GM19240 (cell line): ENCODE results near the gene GUCY2C.
"Not testable (repeated sequence)": the region's sequence is repeated elsewhere in the genome, so short reads cannot be mapped to it uniquely, and the experiment has no call there.

Source experiments
- DNase-seq: peaks from one replicate; pipeline ENCODE4 v3.0.0; 2011; ENCODE audit warnings: low spot score; ENCODE audit not compliant: insufficient read length

The GUCY2C gene

GRCh38 chr12:14682231-14682630, 14.2 kb downstream of the GUCY2C start:
- DNase-seq = not testable (repeated sequence)

GRCh38 chr12:14681625-14682024, 14.8 kb downstream of the GUCY2C start:
- no peak for DNase-seq

- no peak for DNase-seq
These were observed 15.2 kb downstream of the GUCY2C start for GRCh38 chr12:14681190-14681589.

- no peak for DNase-seq
These were observed 17.8 kb downstream of the GUCY2C start for GRCh38 chr12:14678547-14679150.

GRCh38 chr12:14668591-14668990, 27.8 kb downstream of the GUCY2C start:
- no peak for DNase-seq

- no peak for DNase-seq
These were observed 30.7 kb downstream of the GUCY2C start for GRCh38 chr12:14665354-14666348.

- no peak for DNase-seq
These were observed 31.9 kb downstream of the GUCY2C start for GRCh38 chr12:14664434-14665023.

- DNase-seq = no peak
These were observed 33.4 kb downstream of the GUCY2C start for GRCh38 chr12:14663002-14663401.

GRCh38 chr12:14656846-14657245, 39.6 kb downstream of the GUCY2C start:
- DNase-seq = no peak

GRCh38 chr12:14655284-14655683, 41.1 kb downstream of the GUCY2C start:
- no peak for DNase-seq

- no peak for DNase-seq
These were observed 41.6 kb downstream of the GUCY2C start for GRCh38 chr12:14654842-14655241.

GRCh38 chr12:14654416-14654815, 42.0 kb downstream of the GUCY2C start:
- no peak for DNase-seq

- no peak for DNase-seq
These were observed 43.9 kb downstream of the GUCY2C start for GRCh38 chr12:14652483-14652882.

GRCh38 chr12:14651371-14651770, 45.0 kb downstream of the GUCY2C start:
- no peak for DNase-seq

- DNase-seq = no peak
These were observed 45.6 kb downstream of the GUCY2C start for GRCh38 chr12:14650789-14651188.

GRCh38 chr12:14647028-14647750, 49.2 kb downstream of the GUCY2C start:
- DNase-seq = no peak

- DNase-seq = no peak
These were observed 53.1 kb downstream of the GUCY2C start for GRCh38 chr12:14643251-14643650.

GRCh38 chr12:14638066-14638465, 58.3 kb downstream of the GUCY2C start:
- no peak for DNase-seq

GRCh38 chr12:14635776-14636175, 60.6 kb downstream of the GUCY2C start:
- DNase-seq = no peak

- no peak for DNase-seq
These were observed 65.6 kb downstream of the GUCY2C start for GRCh38 chr12:14630793-14631192.
